Tibial artery (tissue), 4 donors: Measurements from ENCODE around the gene PEX12.

ENCODE experiments used
- DNase-seq, 2 donors: peaks; one replicate each; pipeline ENCODE4 v3.0.0-alpha.2; 2019
- H3K27ac ChIP-seq, 2 donors: fragments of 200-600 bp; sonication (generic) in 1 of 2; 1 replicate in 1 of 2; 2 replicates in 1 of 2; pipeline ENCODE4 v1.5.1; 2018 to 2019; ENCODE audit warnings: mild to moderate bottlenecking in 1 of 2
- H3K27me3 ChIP-seq, 2 donors: fragments of 200-600 bp; sonication (generic) in 1 of 2; one replicate each; pipeline versions ENCODE4 v1.5.1 to v1.6.0; 2016 to 2019
- H3K36me3 ChIP-seq, 3 donors: fragments of 200-600 bp; sonication (generic) in 2 of 3; one replicate each; pipeline ENCODE4 v1.5.1; 2016 to 2019; ENCODE audit warnings: mild to moderate bottlenecking in 2 of 3
- H3K4me1 ChIP-seq, 4 donors: fragments of 200-600 bp; sonication (generic) in 2 of 4; 1 replicate in 3 of 4; 2 replicates in 1 of 4; pipeline ENCODE4 v1.5.1; 2016 to 2019
- H3K4me3 ChIP-seq, 2 donors: fragments of 200-600 bp; sonication (generic) in 1 of 2; 1 replicate in 1 of 2; 2 replicates in 1 of 2; pipeline ENCODE4 v1.5.1; 2018 to 2019; ENCODE audit warnings: mild to moderate bottlenecking in 2 of 2
- H3K9me3 ChIP-seq, 3 donors: fragments of 200-600 bp; sonication (generic) in 1 of 3; one replicate each; pipeline ENCODE4 v1.5.1; 2016 to 2019
- CTCF ChIP-seq, 2 experiments: fragments of 200-600 bp in 1 of 2; fragments of 450-650 bp in 1 of 2; IDR thresholded peaks; one replicate each; pipeline ENCODE4 v1.5.1; 2017 to 2019; ENCODE audit warnings: antibody characterized with exemption in 2 of 2, mild to moderate bottlenecking in 1 of 2, moderate library complexity in 1 of 2
- intact Hi-C: fragments of 100-400 bp; cut with DNase I; formaldehyde crosslinking; loops from one replicate; pipeline ENCODE4 v1.15.0; 2023; ENCODE audit warnings: low total_unique reads

Gene PEX12

GRCh38 chr17:35554668-35555067 lies 23.7 kb downstream of the PEX12 start:
- no peak for DNase-seq
- Histone ChIP-seq H3K36me3 (no peaks in the 10 kb centered on the region), H3K27ac (no peak overlapping the region), H3K27me3 (peaks cover 0 to 27% of the 10 kb centered on the region in 2 donors), H3K4me3 (no peak overlapping the region), H3K9me3 (no peaks in the 10 kb centered on the region), H3K4me1 (no peaks in the 10 kb centered on the region)
- TF ChIP-seq CTCF (IDR thresholded peaks at IDR 0.05) = no peak
- intact Hi-C loops = no loop called here

GRCh38 chr17:35553310-35553709 lies 25.1 kb downstream of the PEX12 start:
- no peak for TF ChIP-seq CTCF (IDR thresholded peaks at IDR 0.05)
- intact Hi-C loops = no loop called here
- DNase-seq = no peak

GRCh38 chr17:35548978-35549377 lies 29.4 kb downstream of the PEX12 start:
- intact Hi-C loops = no loop called here
- Histone ChIP-seq H3K4me3 (no peak overlapping the region), H3K27me3 (peaks cover 0 to 20% of the 10 kb centered on the region in 2 donors), H3K36me3 (no peaks in the 10 kb centered on the region), H3K27ac (no peak overlapping the region), H3K4me1 (no peaks in the 10 kb centered on the region), H3K9me3 (no peaks in the 10 kb centered on the region)
- TF ChIP-seq CTCF (IDR thresholded peaks at IDR 0.05) = no peak
- DNase-seq = no peak

More at GRCh38 chr17:35553310-35553709, 25.1 kb downstream of the PEX12 start:
- Histone ChIP-seq H3K36me3 (no peaks in the 10 kb centered on the region), H3K4me1 (no peaks in the 10 kb centered on the region), H3K9me3 (no peaks in the 10 kb centered on the region), H3K4me3 (no peak overlapping the region), H3K27me3 (peaks cover 0 to 23% of the 10 kb centered on the region in 2 donors), H3K27ac (no peak overlapping the region)

GRCh38 chr17:35548208-35548810 lies 30.1 kb downstream of the PEX12 start:
- no peaks in the 10 kb centered on the region for H3K4me1 ChIP-seq
- TF ChIP-seq CTCF (IDR thresholded peaks at IDR 0.05) = no peak
- intact Hi-C loops = no loop called here
- no peak overlapping the region for H3K4me3 ChIP-seq
- H3K36me3 ChIP-seq = no peaks in the 10 kb centered on the region
- no peak for DNase-seq
- no peak overlapping the region for H3K27ac ChIP-seq
- peaks cover 0 to 20% of the 10 kb centered on the region in 2 donors for H3K27me3 ChIP-seq
- no peaks in the 10 kb centered on the region for H3K9me3 ChIP-seq

GRCh38 chr17:35546487-35546886 lies 31.9 kb downstream of the PEX12 start:
- Histone ChIP-seq H3K27me3 (peaks cover 0 to 18% of the 10 kb centered on the region in 2 donors), H3K9me3 (no peaks in the 10 kb centered on the region)
- intact Hi-C loops = no loop called here

More at GRCh38 chr17:35546487-35546886, 31.9 kb downstream of the PEX12 start:
- H3K4me1 ChIP-seq = no peaks in the 10 kb centered on the region
- H3K36me3 ChIP-seq = no peaks in the 10 kb centered on the region
- TF ChIP-seq CTCF (IDR thresholded peaks at IDR 0.05) = no peak
- no peak overlapping the region for H3K27ac ChIP-seq
- no peak for DNase-seq
- H3K4me3 ChIP-seq = no peak overlapping the region
